ENCODE data around the gene ANKRD22. TPM values are rescaled to one million over a fixed set of nuclear protein-coding genes. Genes with fewer than 3 reads are reported as not detected.

ANKRD22 gene
- total RNA-seq, 1 donor from 2014 or later = not detected

GRCh38 chr10:88854684-88855083, 3.0 kb upstream of the ANKRD22 start:
- DNase-seq (ENCODE audit: low spot score) = no peak
- H3K4me3 Mint-ChIP-seq (ENCODE audit: unreplicated experiment) = no peak overlapping the region
- no peaks in the 10 kb centered on the region for H3K4me1 Mint-ChIP-seq (ENCODE audit: unreplicated experiment)
- no peak overlapping the region for H3K27ac Mint-ChIP-seq (ENCODE audit: unreplicated experiment)
- no peaks in the 10 kb centered on the region for H3K27me3 Mint-ChIP-seq (ENCODE audit: unreplicated experiment)
- no peaks in the 10 kb centered on the region for H3K36me3 Mint-ChIP-seq (ENCODE audit: low read depth, unreplicated experiment)
- H3K9me3 Mint-ChIP-seq (ENCODE audit: unreplicated experiment) = no peaks in the 10 kb centered on the region
- no peak for TF ChIP-seq CTCF (IDR thresholded peaks at IDR 0.05; ENCODE audit: unreplicated experiment)

DNA sequence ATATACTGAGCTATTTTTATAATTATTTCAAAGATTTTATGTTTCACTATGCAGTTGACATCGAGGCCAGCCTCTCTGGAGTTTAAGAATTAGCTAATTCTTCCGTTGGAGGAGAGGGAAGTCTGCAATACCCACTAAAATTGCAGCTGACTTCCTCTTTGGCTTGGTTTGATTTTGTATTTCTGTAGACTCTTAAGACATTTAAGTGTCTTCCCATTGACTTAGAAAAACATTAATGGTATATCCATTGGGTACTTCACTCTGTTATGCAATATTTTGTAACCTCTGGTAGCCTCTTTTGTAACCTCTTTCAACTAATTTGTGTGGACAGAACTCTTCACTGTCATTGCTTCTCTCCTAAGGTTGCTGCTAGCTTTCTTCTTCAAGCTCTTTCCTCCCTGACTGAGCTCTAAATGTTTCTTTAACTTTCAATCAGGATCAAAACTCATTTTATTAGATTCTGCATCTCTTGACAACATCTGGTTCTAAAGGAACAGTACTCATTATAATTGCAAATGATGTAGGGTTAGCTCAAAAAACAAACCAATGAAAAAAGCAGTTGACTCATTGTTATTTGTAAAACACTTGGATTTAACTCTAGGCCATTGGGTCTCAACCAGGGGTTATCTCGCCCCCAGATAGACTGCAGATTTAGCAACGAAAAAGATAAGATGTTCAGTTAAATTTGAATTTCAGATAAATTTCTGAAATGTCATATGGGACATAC, 1.7 kb upstream of the ANKRD22 start:
- DNase-seq (ENCODE audit: low spot score) = no peak
- H3K27me3 Mint-ChIP-seq (ENCODE audit: unreplicated experiment) = no peaks in the 10 kb centered on the region
- H3K36me3 Mint-ChIP-seq (ENCODE audit: low read depth, unreplicated experiment) = no peaks in the 10 kb centered on the region
- H3K4me3 Mint-ChIP-seq (ENCODE audit: unreplicated experiment) = no peak overlapping the region
- H3K9me3 Mint-ChIP-seq (ENCODE audit: unreplicated experiment) = no peaks in the 10 kb centered on the region
- no peak for TF ChIP-seq CTCF (IDR thresholded peaks at IDR 0.05; ENCODE audit: unreplicated experiment)
- H3K4me1 Mint-ChIP-seq (ENCODE audit: unreplicated experiment) = no peaks in the 10 kb centered on the region
- H3K27ac Mint-ChIP-seq (ENCODE audit: unreplicated experiment) = no peak overlapping the region

DNA sequence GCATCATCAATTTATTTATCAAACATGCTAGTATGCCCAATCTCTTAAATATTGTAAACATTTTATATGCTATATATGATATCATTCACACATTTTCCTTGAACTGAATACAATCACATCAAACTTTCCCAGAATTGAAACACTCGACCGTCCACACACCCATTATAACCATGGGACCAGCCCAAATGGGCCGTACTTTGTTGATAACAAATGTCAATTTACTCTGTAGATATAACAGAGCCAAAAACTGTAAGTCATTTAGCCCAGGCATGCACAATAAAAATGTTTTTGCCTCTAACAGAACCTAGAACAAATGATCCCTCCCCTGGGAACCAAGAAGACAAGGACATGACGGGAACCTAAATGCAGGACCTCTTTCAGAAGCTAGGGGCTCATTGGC, 683 bp upstream of the ANKRD22 start:
- H3K4me3 Mint-ChIP-seq (ENCODE audit: unreplicated experiment) = no peak overlapping the region
- DNase-seq (ENCODE audit: low spot score) = no peak
- H3K9me3 Mint-ChIP-seq (ENCODE audit: unreplicated experiment) = no peaks in the 10 kb centered on the region
- H3K27ac Mint-ChIP-seq (ENCODE audit: unreplicated experiment) = no peak overlapping the region
- no peaks in the 10 kb centered on the region for H3K36me3 Mint-ChIP-seq (ENCODE audit: low read depth, unreplicated experiment)
- TF ChIP-seq CTCF (IDR thresholded peaks at IDR 0.05; ENCODE audit: unreplicated experiment) = no peak
- H3K27me3 Mint-ChIP-seq (ENCODE audit: unreplicated experiment) = no peaks in the 10 kb centered on the region
- H3K4me1 Mint-ChIP-seq (ENCODE audit: unreplicated experiment) = no peaks in the 10 kb centered on the region

GRCh38 chr10:88850712-88851111, 932 bp downstream of the ANKRD22 start:
- no peak for DNase-seq (ENCODE audit: low spot score)
- no peaks in the 10 kb centered on the region for H3K9me3 Mint-ChIP-seq (ENCODE audit: unreplicated experiment)
- H3K27me3 Mint-ChIP-seq (ENCODE audit: unreplicated experiment) = no peaks in the 10 kb centered on the region
- no peaks in the 10 kb centered on the region for H3K36me3 Mint-ChIP-seq (ENCODE audit: low read depth, unreplicated experiment)
- no peak for TF ChIP-seq CTCF (IDR thresholded peaks at IDR 0.05; ENCODE audit: unreplicated experiment)
- H3K4me3 Mint-ChIP-seq (ENCODE audit: unreplicated experiment) = no peak overlapping the region
- no peak overlapping the region for H3K27ac Mint-ChIP-seq (ENCODE audit: unreplicated experiment)
- no peaks in the 10 kb centered on the region for H3K4me1 Mint-ChIP-seq (ENCODE audit: unreplicated experiment)

- H3K36me3 Mint-ChIP-seq (ENCODE audit: low read depth, unreplicated experiment) = no peaks in the 10 kb centered on the region
- H3K9me3 Mint-ChIP-seq (ENCODE audit: unreplicated experiment) = no peaks in the 10 kb centered on the region
- no peaks in the 10 kb centered on the region for H3K4me1 Mint-ChIP-seq (ENCODE audit: unreplicated experiment)
- no peaks in the 10 kb centered on the region for H3K27me3 Mint-ChIP-seq (ENCODE audit: unreplicated experiment)
- no peak for DNase-seq (ENCODE audit: low spot score)
- H3K4me3 Mint-ChIP-seq (ENCODE audit: unreplicated experiment) = no peak overlapping the region
- no peak for TF ChIP-seq CTCF (IDR thresholded peaks at IDR 0.05; ENCODE audit: unreplicated experiment)
- no peak overlapping the region for H3K27ac Mint-ChIP-seq (ENCODE audit: unreplicated experiment)
Observed at GRCh38 chr10:88849234-88849633, 2.4 kb downstream of the ANKRD22 start.

All from endothelial cell (in vitro differentiated cells).